ENCODE results near the gene SLC25A13.
"Not testable (repeated sequence)": the region's sequence is repeated elsewhere in the genome, so short reads cannot be mapped to it uniquely, and the experiment has no call there.

GRCh38 chr7:96326752-96327151 is 4.9 kb upstream of the SLC25A13 start:
- not testable (repeated sequence) for TF ChIP-seq CTCF (IDR thresholded peaks at IDR 0.05; ENCODE audit: control extremely low read depth in 1 of 3, insufficient read depth in 1 of 3, low read depth in 1 of 3, low read length in 3 of 3); ATF3 (IDR thresholded peaks at IDR 0.05; ENCODE audit: insufficient read depth, low read depth, low read length); CEBPB (IDR thresholded peaks at IDR 0.05; ENCODE audit: low read depth, low read length); NRF1 (IDR thresholded peaks at IDR 0.05; ENCODE audit: low read depth, low read length); RAD21 (IDR thresholded peaks at IDR 0.05 in 1 of 2, conservative IDR thresholded peaks at IDR 0.05 in 1 of 2; ENCODE audit: low read depth in 2 of 2, low read length in 2 of 2); MAX (IDR thresholded peaks at IDR 0.05); POLR2AphosphoS5 (IDR thresholded peaks at IDR 0.05; ENCODE audit: low read depth, low read length); POLR2A (IDR thresholded peaks at IDR 0.05; ENCODE audit: control extremely low read depth in 1 of 2, low read depth in 2 of 2, low read length in 2 of 2); MAFK (IDR thresholded peaks at IDR 0.05; ENCODE audit: low read depth, low read length); GABPA (IDR thresholded peaks at IDR 0.05; ENCODE audit: borderline replicate concordance, insufficient read depth, low read length); TCF12 (IDR thresholded peaks at IDR 0.05; ENCODE audit: low read depth, low read length); EP300 (IDR thresholded peaks at IDR 0.05; ENCODE audit: borderline replicate concordance in 1 of 2, low read depth in 2 of 2, low read length in 2 of 2); TAF1 (IDR thresholded peaks at IDR 0.05; ENCODE audit: low read depth, low read length); EZH2 (IDR thresholded peaks at IDR 0.05; ENCODE audit: low read depth, low read length, severe bottlenecking)

Data from H1 (cell line).